C4-2B (cell line): Measurements from ENCODE around the gene OR51T1.

Source experiments
- ZFX ChIP-seq: fragments of 450-650 bp; IDR thresholded peaks from 2 replicates; pipeline ENCODE4 v1.6.1; 2017
- TF ChIP-seq, protein P1 (sequence below): fragments of 450-650 bp; conservative IDR thresholded peaks from 2 replicates; pipeline ENCODE4 v1.5.1; 2017; ENCODE audit warnings: mild to moderate bottlenecking

DNA sequence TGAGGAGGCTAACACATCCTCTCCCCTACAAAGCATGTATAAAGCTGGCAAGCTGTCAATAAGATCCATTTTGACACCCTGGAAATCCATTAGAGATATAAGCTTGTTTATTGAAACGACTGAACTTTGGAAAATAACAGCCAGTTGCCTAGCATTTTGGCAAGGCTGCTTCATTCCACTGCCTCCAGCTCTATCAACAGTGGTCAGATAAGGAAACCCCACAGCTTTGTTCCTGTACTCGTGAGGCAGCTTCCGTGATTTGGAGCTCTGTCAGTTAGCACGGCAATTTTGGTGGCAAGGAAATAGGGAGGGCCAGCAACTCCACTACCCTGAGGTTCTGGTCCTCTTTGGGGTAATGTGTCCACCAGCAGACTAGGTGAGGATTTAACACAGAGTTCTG, 30.7 kb upstream of the OR51T1 start:
- TF ChIP-seq, protein P1, sequence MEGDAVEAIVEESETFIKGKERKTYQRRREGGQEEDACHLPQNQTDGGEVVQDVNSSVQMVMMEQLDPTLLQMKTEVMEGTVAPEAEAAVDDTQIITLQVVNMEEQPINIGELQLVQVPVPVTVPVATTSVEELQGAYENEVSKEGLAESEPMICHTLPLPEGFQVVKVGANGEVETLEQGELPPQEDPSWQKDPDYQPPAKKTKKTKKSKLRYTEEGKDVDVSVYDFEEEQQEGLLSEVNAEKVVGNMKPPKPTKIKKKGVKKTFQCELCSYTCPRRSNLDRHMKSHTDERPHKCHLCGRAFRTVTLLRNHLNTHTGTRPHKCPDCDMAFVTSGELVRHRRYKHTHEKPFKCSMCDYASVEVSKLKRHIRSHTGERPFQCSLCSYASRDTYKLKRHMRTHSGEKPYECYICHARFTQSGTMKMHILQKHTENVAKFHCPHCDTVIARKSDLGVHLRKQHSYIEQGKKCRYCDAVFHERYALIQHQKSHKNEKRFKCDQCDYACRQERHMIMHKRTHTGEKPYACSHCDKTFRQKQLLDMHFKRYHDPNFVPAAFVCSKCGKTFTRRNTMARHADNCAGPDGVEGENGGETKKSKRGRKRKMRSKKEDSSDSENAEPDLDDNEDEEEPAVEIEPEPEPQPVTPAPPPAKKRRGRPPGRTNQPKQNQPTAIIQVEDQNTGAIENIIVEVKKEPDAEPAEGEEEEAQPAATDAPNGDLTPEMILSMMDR, result no peak
- no peak for TF ChIP-seq ZFX
